Measurements from ENCODE around the gene RIMS3.
A peak's percentile ranks its signal among the peaks of the same experiment; 100 is the strongest.

RIMS3 gene

GRCh38 chr1:40691538-40692428, 26.3 kb upstream of the RIMS3 start, which contains the start of gene NFYC:
Gene NFYC, plus strand, starts transcription at chr1:40691704. Its CDS starts 47,140 bp downstream, at chr1:40738844.
- peak; percentile 97 for DNase-seq
- no peaks in the 10 kb centered on the region; the same call in 1 of the 2 replicates for H3K36me3 ChIP-seq (replicated peaks; ENCODE audit: insufficient read depth, low read length)
- peak within 1 kb of the TSS; percentile 92 for H3K4me2 ChIP-seq (ENCODE audit: low read depth, low read length)
- H3F3A ChIP-seq (ENCODE audit: insufficient read depth, low read length) = peaks cover 15% of the 10 kb centered on the region
- no peaks in the 10 kb centered on the region for H3K9me3 ChIP-seq (replicated peaks; ENCODE audit: insufficient read depth, low read length)
- H3K27me3 ChIP-seq (replicated peaks; ENCODE audit: insufficient read depth, low read length) = no peaks in the 10 kb centered on the region
- H4K20me1 ChIP-seq (ENCODE audit: insufficient read depth, low read length) = no peaks in the 10 kb centered on the region
- peak within 1 kb of the TSS; percentile 98 for H3K9ac ChIP-seq (ENCODE audit: low read length)
- H3K4me1 ChIP-seq (ENCODE audit: low read length) = peaks cover 23% of the 10 kb centered on the region
- peak within 1 kb of the TSS; percentile 86 for H3K4me3 ChIP-seq (ENCODE audit: low read length)
- H2AFZ ChIP-seq (ENCODE audit: low read length) = peak within 1 kb of the TSS; percentile 87
- TF ChIP-seq EZH2phosphoT487 (IDR thresholded peaks at IDR 0.05; ENCODE audit: low read length) = no peak
- TF ChIP-seq CTCF (IDR thresholded peaks at IDR 0.05; ENCODE audit: low read length) = no peak
- TF ChIP-seq EZH2 (optimal IDR thresholded peaks at IDR 0.05; ENCODE audit: low read depth, low read length) = no peak
- H3K9me2 ChIP-seq (replicated peaks; ENCODE audit: insufficient read depth, low read length) = no peaks in the 10 kb centered on the region
- H3K79me2 ChIP-seq (ENCODE audit: low read length) = peaks cover 68% of the 10 kb centered on the region
- H3K27ac ChIP-seq (ENCODE audit: low read length) = peak within 1 kb of the TSS; percentile 86

- Histone ChIP-seq H3K9ac (ENCODE audit: low read length) (peak overlapping the region; percentile 98; the same call in 1 of the 2 replicates), H3K4me3 (ENCODE audit: low read length) (peak overlapping the region; percentile 86), H3K79me2 (ENCODE audit: low read length) (peaks cover 60% of the 10 kb centered on the region), H2AFZ (ENCODE audit: low read length) (peak overlapping the region; percentile 87; the same call in 1 of the 2 replicates), H3K9me3 (replicated peaks; ENCODE audit: insufficient read depth, low read length) (no peaks in the 10 kb centered on the region), H3K4me1 (ENCODE audit: low read length) (peaks cover 23% of the 10 kb centered on the region), H3K27ac (ENCODE audit: low read length) (peak overlapping the region; percentile 86; the same call in 1 of the 2 replicates), H3K4me2 (ENCODE audit: low read depth, low read length) (peak overlapping the region; percentile 92), H3K36me3 (replicated peaks; ENCODE audit: insufficient read depth, low read length) (no peaks in the 10 kb centered on the region), H3K9me2 (replicated peaks; ENCODE audit: insufficient read depth, low read length) (no peaks in the 10 kb centered on the region), H3K27me3 (replicated peaks; ENCODE audit: insufficient read depth, low read length) (no peaks in the 10 kb centered on the region), H4K20me1 (ENCODE audit: insufficient read depth, low read length) (no peaks in the 10 kb centered on the region), H3F3A (ENCODE audit: insufficient read depth, low read length) (peaks cover 15% of the 10 kb centered on the region)
- no peak for TF ChIP-seq CTCF (IDR thresholded peaks at IDR 0.05; ENCODE audit: low read length)
- no peak for TF ChIP-seq EZH2phosphoT487 (IDR thresholded peaks at IDR 0.05; ENCODE audit: low read length)
- no peak for TF ChIP-seq EZH2 (optimal IDR thresholded peaks at IDR 0.05; ENCODE audit: low read depth, low read length)
- DNase-seq = no peak
These were observed 25.5 kb upstream of the RIMS3 start for GRCh38 chr1:40690771-40691537.

- Histone ChIP-seq H4K20me1 (ENCODE audit: insufficient read depth, low read length) (no peaks in the 10 kb centered on the region), H3K9me2 (replicated peaks; ENCODE audit: insufficient read depth, low read length) (no peaks in the 10 kb centered on the region), H3K9me3 (replicated peaks; ENCODE audit: insufficient read depth, low read length) (no peaks in the 10 kb centered on the region), H3K27me3 (replicated peaks; ENCODE audit: insufficient read depth, low read length) (no peaks in the 10 kb centered on the region), H3F3A (ENCODE audit: insufficient read depth, low read length) (peaks cover 15% of the 10 kb centered on the region), H3K79me2 (ENCODE audit: low read length) (peaks cover 48% of the 10 kb centered on the region), H3K4me3 (ENCODE audit: low read length) (no peak overlapping the region), H2AFZ (ENCODE audit: low read length) (no peak overlapping the region), H3K9ac (ENCODE audit: low read length) (no peak overlapping the region), H3K36me3 (replicated peaks; ENCODE audit: insufficient read depth, low read length) (no peaks in the 10 kb centered on the region), H3K4me2 (ENCODE audit: low read depth, low read length) (no peak overlapping the region), H3K4me1 (ENCODE audit: low read length) (peaks cover 22% of the 10 kb centered on the region), H3K27ac (ENCODE audit: low read length) (no peak overlapping the region)
- no peak for TF ChIP-seq EZH2 (optimal IDR thresholded peaks at IDR 0.05; ENCODE audit: low read depth, low read length)
- no peak for TF ChIP-seq EZH2phosphoT487 (IDR thresholded peaks at IDR 0.05; ENCODE audit: low read length)
- TF ChIP-seq CTCF (IDR thresholded peaks at IDR 0.05; ENCODE audit: low read length) = no peak
- no peak for DNase-seq
These were observed 24.3 kb upstream of the RIMS3 start for GRCh38 chr1:40689737-40690136.
